Prostate gland (tissue), 2 donors: Measurements from ENCODE around the gene PLPP6.

ENCODE experiments used
- CTCF ChIP-seq, 4 experiments: fragments of 200-600 bp in 2 of 4; fragments of 450-650 bp in 2 of 4; sonication (generic) in 2 of 4; IDR thresholded peaks; 1 replicate in 3 of 4; 2 replicates in 1 of 4; pipeline ENCODE4 v1.5.1; 2016 to 2019; ENCODE audit warnings: antibody characterized with exemption in 4 of 4, mild to moderate bottlenecking in 2 of 4, moderate library complexity in 2 of 4
- POLR2A ChIP-seq: fragments of 450-650 bp; IDR thresholded peaks from one replicate; pipeline ENCODE4 v1.6.1; 2016; ENCODE audit warnings: antibody characterized with exemption, mild to moderate bottlenecking
- POLR2AphosphoS5 ChIP-seq: sonication (generic); formaldehyde crosslinking; IDR thresholded peaks from one replicate; pipeline ENCODE4 v1.6.1; 2017; ENCODE audit warnings: antibody characterized with exemption

GRCh38 chr9:4680750-4681149 is 18.7 kb downstream of the PLPP6 start:
- TF ChIP-seq CTCF (IDR thresholded peaks at IDR 0.05) (no peak), POLR2A (no peak), POLR2AphosphoS5 (no peak)
